ENCODE measurements around the gene CEP44.
A peak's percentile ranks its signal among the peaks of the same experiment; 100 is the strongest.
"Not testable (repeated sequence)": the region's sequence is repeated elsewhere in the genome, so short reads cannot be mapped to it uniquely, and the experiment has no call there.

The CEP44 gene

GRCh38 chr4:174352061-174352819 lies 68.5 kb downstream of the CEP44 start:
- no peak for TF ChIP-seq ZFX (IDR thresholded peaks at IDR 0.05; ENCODE audit: borderline replicate concordance)
- TF ChIP-seq, protein P1, sequence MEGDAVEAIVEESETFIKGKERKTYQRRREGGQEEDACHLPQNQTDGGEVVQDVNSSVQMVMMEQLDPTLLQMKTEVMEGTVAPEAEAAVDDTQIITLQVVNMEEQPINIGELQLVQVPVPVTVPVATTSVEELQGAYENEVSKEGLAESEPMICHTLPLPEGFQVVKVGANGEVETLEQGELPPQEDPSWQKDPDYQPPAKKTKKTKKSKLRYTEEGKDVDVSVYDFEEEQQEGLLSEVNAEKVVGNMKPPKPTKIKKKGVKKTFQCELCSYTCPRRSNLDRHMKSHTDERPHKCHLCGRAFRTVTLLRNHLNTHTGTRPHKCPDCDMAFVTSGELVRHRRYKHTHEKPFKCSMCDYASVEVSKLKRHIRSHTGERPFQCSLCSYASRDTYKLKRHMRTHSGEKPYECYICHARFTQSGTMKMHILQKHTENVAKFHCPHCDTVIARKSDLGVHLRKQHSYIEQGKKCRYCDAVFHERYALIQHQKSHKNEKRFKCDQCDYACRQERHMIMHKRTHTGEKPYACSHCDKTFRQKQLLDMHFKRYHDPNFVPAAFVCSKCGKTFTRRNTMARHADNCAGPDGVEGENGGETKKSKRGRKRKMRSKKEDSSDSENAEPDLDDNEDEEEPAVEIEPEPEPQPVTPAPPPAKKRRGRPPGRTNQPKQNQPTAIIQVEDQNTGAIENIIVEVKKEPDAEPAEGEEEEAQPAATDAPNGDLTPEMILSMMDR (IDR thresholded peaks at IDR 0.05), result no peak
- H3K27ac ChIP-seq, result no peak overlapping the region

GRCh38 chr4:174357321-174357720 lies 73.6 kb downstream of the CEP44 start:
- TF ChIP-seq, protein P1 (IDR thresholded peaks at IDR 0.05), result no peak
- no peak for TF ChIP-seq ZFX (IDR thresholded peaks at IDR 0.05; ENCODE audit: borderline replicate concordance)
- no peak overlapping the region for H3K27ac ChIP-seq

DNA sequence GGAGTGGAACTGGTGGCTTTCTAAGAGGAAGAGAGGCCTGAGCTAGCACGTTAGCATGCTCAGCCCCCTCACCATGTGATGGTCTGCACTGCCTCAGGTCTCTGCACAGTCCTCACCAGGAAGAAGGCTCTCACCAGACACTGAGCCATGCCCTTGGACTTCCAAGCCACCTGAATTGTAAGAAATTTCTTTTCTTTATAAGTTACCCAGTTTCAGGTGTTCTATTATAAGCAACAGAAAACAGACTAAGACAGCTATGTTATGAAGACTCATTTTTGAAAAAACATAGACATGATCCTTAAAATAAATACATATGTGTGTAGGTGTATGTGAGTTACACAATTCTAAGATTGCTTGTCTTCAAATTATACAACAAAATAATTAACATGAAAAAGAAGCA lies 74.7 kb downstream of the CEP44 start:
- no peak overlapping the region for H3K27ac ChIP-seq
- TF ChIP-seq, protein P1 (IDR thresholded peaks at IDR 0.05), result no peak
- no peak for TF ChIP-seq ZFX (IDR thresholded peaks at IDR 0.05; ENCODE audit: borderline replicate concordance)

GRCh38 chr4:174358829-174359228 lies 75.1 kb downstream of the CEP44 start:
- H3K27ac ChIP-seq, result no peak overlapping the region
- TF ChIP-seq ZFX (IDR thresholded peaks at IDR 0.05; ENCODE audit: borderline replicate concordance), result no peak

DNA sequence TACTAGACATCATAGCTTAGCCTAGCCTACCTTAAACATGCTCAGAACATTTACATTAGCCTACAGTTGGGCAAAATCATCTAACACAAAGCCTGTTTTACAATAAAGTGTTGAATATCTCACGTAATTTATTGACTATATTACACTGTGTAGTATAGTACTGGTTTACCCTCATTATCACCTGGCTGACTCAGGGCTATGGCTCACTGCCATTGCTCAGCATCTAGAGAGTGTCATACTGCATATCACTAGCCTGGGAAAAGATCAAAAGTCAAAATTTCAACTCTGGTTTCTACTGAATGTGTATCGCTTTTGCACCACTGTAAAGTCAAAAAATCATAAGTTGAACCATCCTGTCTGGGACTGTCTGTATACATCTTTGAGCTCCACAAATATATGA lies 78.6 kb downstream of the CEP44 start:
- H3K27ac ChIP-seq, result no peak overlapping the region
- TF ChIP-seq, protein P1 (IDR thresholded peaks at IDR 0.05), result no peak
- TF ChIP-seq ZFX (IDR thresholded peaks at IDR 0.05; ENCODE audit: borderline replicate concordance), result no peak

- not testable (repeated sequence) for H3K27ac ChIP-seq
These were observed 80.1 kb downstream of the CEP44 start for GRCh38 chr4:174363782-174364181.

GRCh38 chr4:174365018-174365587 lies 81.4 kb downstream of the CEP44 start:
- peak overlapping the region; percentile 23; the same call in 1 of the 2 replicates for H3K27ac ChIP-seq
- TF ChIP-seq, protein P1 (IDR thresholded peaks at IDR 0.05), result peak; percentile 38
- no peak for TF ChIP-seq ZFX (IDR thresholded peaks at IDR 0.05; ENCODE audit: borderline replicate concordance)

DNA sequence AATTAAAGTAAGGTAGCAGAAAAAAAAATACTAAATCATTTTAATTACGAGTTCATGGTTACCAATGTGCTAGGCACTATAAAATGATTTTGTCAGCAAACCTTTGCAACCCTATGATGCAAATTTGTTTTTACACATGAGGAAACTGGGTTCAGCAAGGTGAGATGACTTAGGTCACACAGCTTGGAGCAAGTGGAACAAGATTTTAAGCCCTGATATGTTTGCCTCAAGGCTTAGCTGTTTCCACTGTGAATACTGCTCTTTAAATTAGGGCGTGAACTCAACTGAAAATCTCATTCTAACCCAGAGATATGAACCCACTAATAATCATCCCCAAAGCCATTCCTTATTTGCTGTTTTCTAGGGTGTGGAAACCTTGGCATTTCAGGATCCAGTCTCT lies 86.3 kb downstream of the CEP44 start:
- no peak for TF ChIP-seq ZFX (IDR thresholded peaks at IDR 0.05; ENCODE audit: borderline replicate concordance)
- TF ChIP-seq, protein P1 (IDR thresholded peaks at IDR 0.05), result no peak
- no peak overlapping the region for H3K27ac ChIP-seq
